ENCODE measurements around the gene INTS4.
"Not testable (repeated sequence)": the region's sequence is repeated elsewhere in the genome, so short reads cannot be mapped to it uniquely, and the experiment has no call there.

The INTS4 gene

DNA sequence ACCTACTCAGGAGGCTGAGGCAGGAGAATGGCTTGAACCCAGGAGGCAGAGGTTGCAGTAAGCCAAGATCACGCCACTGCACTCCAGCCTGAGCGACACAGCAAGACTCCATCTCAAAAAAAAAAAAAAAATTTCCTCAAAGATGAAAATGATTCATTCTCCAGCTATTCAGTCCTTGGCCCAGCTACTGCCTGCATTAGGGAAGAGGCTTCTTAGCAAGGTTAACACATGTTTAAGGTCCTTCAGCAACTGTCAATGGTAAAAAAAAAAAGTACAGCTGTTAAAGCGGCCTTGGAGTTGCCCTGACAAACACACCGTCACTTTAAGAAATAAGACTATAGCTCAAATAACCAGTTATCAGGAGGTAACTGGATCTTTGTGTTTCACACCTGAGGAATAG is 116.2 kb downstream of the INTS4 start:
- not testable (repeated sequence) for DNase-seq (ENCODE audit: low spot score)

DNA sequence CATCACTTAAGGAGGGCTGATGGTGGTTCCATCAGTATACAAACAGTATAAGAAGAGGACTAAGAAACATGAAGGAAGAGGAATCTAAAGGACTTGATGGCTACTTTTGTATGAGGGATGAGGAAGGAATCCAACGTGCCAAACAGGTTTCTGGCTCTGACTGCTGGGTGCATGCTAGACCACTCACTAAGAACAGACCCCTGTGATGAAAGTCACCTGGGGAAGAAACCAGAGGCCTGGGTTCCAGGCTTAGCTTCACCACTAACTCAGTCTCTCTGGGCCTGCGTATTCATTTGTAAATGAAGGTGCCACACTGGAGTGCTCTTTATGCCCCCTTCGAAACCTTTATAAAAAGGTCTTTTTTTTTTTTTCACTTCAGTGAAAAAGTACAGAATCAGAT is 118.4 kb downstream of the INTS4 start:
- no peak for DNase-seq (ENCODE audit: low spot score)

DNA sequence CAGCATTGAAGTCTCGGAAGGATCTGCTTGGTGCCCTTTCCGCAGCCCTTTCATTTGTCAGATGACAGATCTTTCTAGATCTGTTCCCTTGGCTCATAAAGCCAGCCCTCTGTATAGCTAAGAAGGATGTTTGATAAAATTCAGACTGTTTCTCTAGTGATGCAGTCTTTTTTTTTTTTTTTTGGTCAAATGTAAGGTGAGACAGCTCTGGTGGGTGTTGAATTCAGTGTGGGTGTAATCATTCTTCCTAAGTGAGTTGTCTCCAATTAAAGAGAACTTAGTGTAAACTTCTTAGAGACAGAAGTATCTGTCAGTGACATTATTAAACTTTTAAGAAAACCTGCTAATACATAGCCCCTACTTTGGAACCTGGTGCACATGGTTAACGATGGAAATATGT is 120.3 kb downstream of the INTS4 start:
- no peak for DNase-seq (ENCODE audit: low spot score)

DNA sequence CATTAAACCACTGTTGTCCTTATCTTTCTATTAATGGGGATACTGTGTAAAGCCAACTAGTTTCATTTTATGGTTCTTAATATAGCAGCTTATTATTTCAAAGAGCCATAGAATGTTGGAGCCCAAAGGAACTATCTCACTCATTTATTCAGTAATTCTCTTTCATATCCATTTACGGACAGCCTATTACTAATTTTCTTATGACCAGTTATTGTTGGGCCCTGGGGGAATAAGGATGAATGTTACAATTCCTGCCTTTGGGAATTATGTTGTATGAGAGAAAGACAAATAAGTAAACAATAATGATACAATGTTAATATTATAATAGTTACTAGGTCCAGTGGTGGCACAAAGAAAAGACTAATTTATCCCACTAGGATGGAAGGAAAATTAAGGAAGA is 121.1 kb downstream of the INTS4 start:
- no peak for DNase-seq (ENCODE audit: low spot score)

DNA sequence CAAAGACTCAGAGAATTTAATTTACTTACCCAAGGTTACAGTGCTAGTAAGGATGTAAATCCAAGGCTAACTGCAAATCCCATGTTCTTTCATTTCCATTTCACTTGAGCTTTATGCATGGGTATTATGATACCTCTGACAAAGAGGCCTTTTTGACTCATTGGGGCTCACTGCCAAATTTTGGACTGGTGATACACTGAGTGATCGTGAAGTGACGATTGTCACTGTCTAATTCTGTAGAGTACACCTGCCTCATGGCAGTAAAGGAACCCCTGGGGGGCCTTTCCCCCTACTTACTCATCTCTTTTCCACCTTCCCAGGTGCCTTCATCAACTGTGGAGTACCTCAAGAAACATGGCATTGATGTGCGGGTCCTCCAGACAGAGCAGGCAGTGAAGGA is 122.6 kb downstream of the INTS4 start:
- DNase-seq (ENCODE audit: low spot score) = no peak

DNA sequence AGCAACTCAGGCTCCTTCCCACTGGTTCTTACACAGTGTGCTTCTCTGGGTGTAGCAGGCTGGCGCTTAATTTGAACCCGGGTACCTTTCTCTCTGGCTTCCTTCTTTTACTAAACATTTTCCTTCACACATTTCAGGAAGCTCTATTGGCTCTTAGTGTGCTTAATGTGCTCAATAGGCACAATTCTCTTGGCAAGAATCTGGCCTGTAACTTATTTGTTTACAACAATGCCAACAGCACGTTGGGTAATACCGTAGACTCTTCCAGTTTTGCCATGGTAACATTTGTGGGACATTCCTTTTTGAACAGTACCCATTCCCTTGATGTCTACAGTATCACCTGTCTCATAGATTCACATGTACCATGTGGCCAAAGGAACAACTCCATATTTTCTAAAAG is 125.7 kb downstream of the INTS4 start:
- no peak for DNase-seq (ENCODE audit: low spot score)

DNA sequence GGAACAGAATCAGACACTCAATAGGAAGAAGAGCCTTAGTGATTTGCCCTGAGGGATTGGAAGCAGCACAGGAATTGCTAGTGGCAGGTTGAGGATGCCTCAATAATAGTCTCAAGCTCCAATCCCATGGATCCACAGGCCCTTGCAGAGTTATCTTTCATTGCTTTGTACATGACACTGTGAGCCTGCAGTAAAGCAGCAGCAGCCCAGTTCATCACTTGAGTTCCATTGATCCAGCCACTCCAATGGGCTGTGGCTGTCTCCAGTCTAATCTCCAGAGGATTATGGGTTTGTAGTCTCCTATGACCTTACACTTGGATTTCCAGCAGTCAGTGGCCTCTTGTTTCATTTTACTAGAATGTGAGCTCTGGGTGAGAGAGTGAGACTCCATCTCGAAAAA is 128.1 kb downstream of the INTS4 start:
- no peak for DNase-seq (ENCODE audit: low spot score)

DNA sequence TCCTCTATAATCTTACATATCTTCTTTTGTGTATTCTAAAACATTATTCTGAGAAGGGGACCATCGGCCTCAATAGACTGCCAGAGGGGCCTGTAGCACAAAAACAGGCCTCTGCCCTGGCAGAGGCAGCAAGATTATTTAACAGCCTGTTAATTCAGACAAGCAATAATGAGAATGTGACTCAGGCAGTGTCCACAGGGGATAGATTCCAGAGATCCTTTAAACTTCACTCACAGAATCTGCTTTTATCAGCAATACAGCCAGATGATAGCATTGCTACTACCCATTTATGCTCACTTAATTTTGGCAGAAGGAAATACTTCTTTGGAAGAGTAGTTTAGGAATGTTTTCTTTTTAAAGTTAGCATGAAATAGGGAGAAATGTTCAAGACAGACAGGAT is 128.7 kb downstream of the INTS4 start:
- no peak for DNase-seq (ENCODE audit: low spot score)

DNA sequence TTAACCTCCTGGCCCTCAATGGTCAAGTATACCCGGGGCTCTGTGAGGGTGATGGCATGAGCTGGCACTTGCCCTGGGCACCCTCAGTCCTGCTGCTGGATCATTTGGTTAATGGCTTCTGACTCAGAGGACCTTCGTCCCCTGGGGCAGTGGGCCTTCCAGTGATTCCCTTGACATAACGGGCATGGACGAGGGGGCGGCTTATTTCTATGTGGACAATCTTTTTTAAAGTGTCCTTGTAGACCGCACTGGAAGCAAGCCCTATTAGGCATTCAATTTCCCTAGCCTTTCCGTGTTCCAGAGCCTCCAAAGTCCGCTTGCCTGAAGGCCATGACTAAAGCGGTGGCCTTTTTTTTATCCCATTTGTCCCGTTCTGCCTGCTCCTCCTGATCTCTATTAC is 133.0 kb downstream of the INTS4 start:
- not testable (repeated sequence) for DNase-seq (ENCODE audit: low spot score)

DNA sequence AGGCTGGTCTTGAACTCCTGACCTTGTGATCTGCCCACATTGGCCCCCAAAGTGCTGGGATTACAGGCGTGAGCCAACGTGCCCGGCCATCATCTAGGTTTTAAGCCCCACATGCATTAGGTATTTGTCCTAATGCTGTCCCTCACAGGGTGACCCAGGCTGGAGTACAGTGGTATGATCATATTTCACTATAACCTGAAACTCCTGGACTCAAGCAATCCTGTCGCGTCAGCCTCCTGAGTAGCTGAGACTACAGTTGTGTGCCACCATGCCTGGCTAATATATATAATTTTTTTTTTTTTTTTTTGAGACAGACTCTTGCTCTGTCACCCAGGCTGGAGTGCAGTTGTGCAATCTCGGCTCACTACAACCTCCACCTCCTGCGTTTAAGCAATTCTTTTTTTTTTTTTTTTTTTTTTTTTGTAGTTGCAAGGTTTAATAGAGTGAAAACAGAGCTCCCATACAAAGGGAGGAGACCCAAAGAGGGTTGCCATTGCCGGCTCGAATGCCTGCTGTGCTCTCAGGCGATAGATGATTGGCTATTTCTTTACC is 136.5 kb downstream of the INTS4 start:
- not testable (repeated sequence) for DNase-seq (ENCODE audit: low spot score)

DNA sequence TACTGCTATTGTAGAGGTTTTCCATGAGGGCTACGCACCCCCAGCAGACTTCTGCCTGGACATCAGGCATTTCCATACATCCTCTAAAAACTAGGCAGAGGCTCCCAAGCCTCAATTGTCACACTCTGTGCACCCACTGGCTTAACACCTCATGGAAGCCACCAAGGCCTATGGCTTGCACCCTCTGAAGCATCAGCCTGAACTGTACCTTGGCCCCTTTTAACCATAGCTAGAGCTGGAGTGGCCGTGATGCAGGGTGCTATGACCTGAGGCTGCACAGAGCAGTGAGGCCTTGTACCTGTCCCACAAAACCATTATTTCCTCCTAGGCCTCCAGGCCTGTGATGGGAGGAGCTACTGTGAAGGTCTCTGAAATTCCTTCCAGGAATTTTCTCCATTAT is 139.6 kb downstream of the INTS4 start:
- no peak for DNase-seq (ENCODE audit: low spot score)

DNA sequence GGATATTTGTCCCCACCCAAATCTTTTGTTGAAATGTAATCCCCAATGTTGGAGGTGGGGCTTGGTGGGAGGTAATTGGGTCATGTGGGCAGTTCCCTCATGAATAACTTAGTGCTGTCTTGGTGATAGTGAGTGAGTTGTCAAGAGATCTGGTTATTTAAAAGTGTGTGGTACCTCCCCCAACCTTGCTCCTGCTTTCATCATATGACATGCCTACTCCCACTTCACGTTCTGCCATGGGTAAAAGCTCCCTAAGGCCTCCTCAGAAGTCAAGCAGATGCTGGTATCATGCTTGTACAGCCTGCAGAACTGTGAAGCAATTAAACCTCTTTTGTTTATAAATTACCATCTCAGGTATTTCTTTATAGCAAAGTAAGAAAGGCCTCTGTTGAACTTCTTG is 143.0 kb downstream of the INTS4 start:
- DNase-seq (ENCODE audit: low spot score) = no peak

DNA sequence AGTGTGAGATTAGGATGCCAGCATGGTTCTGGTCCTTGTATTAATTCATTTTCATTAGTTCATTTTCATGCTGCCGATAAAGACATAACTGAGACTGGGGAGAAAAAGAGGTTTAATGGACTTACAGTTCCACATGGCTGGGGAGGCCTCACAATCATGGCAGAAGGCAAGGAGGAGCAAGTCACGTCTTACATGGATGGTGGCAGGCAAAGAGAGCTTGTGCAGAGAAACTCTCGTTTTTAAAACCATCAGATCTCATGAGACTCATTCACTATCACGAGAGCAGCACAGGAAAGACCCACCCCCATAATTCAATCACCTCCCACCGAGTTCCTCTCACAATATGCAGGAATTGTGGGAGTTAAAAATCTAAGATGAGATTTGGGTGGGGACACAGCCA is 150.8 kb downstream of the INTS4 start:
- not testable (repeated sequence) for DNase-seq (ENCODE audit: low spot score)

DNA sequence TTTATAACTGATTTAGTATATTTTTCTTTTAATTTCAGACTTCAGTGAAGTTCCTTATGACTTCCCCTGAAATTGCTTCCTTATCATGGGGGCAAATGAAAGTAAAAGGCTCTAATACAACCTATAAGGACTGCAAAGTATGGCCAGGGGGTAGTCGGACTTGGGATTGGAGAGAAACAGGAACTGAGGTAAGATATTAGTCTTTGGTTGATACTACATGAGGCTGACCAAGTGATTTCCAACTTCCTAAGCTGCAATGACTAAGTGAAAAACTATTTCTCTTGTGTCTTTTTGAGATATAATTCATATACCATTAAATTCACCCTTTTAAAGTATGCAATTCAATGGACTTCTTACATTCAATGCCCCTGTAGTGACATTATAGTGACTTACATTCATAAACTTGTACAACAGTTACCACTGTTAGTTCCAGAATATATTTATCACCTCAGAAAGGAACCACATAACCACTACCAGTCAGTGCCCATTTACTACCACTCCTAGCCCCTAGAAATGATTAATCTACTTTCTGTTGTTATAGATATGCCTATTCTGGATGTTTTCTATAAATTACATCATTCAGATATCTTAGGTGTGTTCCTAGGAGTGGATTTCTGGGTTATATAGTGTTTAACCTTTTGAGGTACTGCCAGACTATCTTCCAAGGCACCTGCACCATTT is 151.9 kb downstream of the INTS4 start:
- DNase-seq (ENCODE audit: low spot score) = no peak

DNA sequence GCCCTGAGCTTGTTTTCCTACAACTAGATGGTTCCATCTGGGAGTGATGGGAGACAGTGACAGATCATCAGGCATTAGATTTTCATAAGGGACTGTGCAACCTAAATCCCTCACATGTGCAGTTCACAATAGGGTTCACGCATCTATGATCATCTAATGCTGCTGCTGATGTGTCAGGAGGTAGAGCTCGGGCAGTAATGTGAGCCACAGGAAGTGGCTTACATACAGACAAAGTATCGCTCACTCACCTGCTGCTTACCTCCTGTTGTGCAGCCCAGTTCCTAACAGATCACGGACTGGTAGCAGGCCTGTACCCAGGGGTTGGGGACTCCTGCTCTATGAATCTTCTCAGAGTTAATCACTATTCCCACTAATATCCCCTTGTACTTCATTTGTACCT is 161.2 kb downstream of the INTS4 start:
- no peak for DNase-seq (ENCODE audit: low spot score)

DNA sequence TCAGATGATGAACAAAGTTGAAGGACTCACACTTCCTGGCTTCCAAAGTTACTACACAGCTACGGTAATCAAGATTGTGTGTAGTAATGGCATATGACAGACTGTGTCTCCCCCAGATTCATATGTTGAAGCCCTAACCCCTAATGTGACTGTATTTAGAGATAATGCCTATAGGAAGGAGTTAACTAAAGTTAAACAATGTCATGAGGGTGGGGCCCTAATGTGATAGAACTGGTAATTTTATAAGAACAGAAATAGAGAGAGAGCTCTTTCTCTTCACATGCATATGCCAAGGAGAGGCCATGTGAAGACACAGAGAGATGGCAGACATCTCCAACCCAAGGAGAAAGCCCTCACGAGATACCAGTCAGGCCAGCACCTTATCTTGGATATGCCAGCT is 165.5 kb downstream of the INTS4 start:
- DNase-seq (ENCODE audit: low spot score) = no peak

All from CD4-positive, alpha-beta T cell treated with Interleukin-6 at 100 ng/mL for 8 hours (primary cell).